ENCODE data around the gene FAM13B.

The FAM13B gene

DNA sequence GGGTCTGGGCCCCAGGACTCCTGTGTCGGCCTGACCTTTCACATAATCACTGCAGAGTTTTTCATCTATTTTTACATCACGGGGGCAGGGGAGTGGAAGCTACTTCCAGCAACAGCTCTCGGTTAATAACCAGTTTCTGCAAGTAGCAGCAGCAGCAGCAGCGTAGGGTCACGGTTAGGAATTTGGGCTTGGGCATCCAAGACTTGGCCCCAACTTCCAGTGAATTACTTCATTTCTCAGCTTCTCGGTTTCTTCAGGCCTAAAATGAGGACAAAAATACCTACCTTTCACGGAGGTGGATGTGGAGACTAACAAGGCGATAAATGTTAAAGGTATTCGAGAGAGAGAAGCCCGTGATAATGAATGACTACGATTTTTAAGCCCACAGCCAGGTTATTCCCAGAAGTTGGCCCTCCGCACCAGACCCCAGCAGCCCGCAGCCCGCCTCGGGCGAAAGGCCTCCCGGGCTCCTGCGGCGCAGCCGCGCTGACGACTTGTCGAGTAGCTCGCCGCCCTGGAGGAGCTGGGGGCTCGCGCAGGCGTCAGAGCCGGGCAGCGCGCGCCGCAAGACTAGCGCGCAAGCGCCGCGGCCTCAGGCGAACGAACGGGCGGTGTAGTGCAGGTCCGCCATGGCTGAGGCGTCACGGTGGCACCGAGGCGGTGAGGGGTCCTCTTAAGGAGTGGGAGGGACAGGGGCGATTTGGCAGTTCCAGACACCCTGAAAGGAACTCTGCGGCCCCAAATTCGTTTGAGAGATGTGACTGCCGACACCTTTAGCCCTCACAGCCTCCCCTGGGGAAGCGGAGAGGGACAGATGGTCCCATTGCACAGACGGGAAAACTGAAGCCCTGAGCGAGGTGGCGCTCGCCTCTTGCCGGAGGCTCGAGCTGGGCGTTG, 143.8 kb downstream of the FAM13B start, which contains the start of gene PKD2L2:
Gene PKD2L2, plus strand, starts transcription at position 595 of the 897 bp plus-strand sequence. Its CDS starts 35 bp downstream, at position 630.
- Mint-ChIP-seq H3K27ac (peak within 1 kb of the TSS; percentile 89), H3K4me3 (peak within 1 kb of the TSS; percentile 76), H3K4me1 (peaks cover 21% of the 10 kb centered on the region), H3K9me3 (no peaks in the 10 kb centered on the region), H3K36me3 (peaks cover 5% of the 10 kb centered on the region), H3K27me3 (peaks cover 11% of the 10 kb centered on the region)
- CTCF ChIA-PET: interaction anchor here (0.6 to 1.9 kb wide), 7 partner anchors 9 to 463 kb away, joined by 3 to 6 read pairs (median 3); partner anchors contain the start of gene KDM3B
- peak; percentile 83 for DNase-seq

DNA sequence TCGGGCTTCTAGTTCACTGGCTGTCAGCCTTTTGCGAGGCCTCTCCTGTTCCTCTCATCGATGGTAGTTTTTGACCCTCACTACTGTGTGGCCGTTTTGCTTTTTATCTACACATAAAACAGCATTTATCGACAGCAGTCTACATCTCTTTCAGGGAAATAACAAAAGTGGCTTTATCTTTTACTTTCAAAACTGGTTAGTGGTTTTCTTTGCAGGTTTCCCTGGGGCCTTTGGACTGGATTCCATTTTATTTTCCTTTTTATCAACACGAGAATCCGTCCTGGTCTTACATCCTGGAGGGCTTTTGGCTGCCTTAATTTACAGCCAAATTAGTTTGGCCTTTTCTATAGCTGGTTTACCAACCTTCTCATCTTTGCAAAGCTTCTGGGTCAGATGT, 144.4 kb downstream of the FAM13B start:
- Mint-ChIP-seq H3K4me1 (peaks cover 21% of the 10 kb centered on the region), H3K4me3 (peak overlapping the region; percentile 76), H3K27ac (peak overlapping the region; percentile 89), H3K9me3 (no peaks in the 10 kb centered on the region), H3K27me3 (peaks cover 11% of the 10 kb centered on the region), H3K36me3 (peaks cover 5% of the 10 kb centered on the region)
- no peak for DNase-seq
- CTCF ChIA-PET: interaction anchor here (0.6 to 0.9 kb wide), 4 partner anchors 8 to 146 kb away, joined by 3 read pairs; no protein-coding TSS in a partner anchor

Data from activated naive CD4-positive, alpha-beta T cell treated with anti-CD3 and anti-CD28 coated beads, Interleukin-2, amount 10 ng/mL, durations not matched to agents 7 days and 5 days (primary cell).